ENCODE results near the gene C14orf93. TPM values are rescaled to one million over a fixed set of nuclear protein-coding genes. Genes with fewer than 3 reads are reported as not detected.

The C14orf93 gene
- total RNA-seq, 1 donor = 15.9 TPM

DNA sequence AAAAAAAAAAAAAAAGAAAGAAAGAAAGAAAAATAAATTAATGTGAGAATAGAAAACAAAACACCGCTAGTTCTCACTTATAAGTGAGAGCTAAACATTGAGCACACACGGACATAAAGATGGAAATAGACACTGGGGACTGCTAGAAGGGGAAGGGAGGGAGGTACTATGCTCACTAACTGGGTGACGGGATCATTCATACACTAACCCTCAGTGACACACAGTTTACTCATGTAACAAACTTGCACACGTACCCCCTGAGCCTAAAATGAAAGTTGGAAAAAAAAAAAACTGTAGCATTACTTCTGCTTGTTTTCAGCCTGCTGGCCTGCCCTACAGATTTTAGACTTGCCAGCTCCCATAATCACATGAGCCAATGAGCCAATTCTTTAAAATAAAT is 70.3 kb downstream of the C14orf93 start:
- Histone ChIP-seq H3K27me3 (ENCODE audit: insufficient read depth, low read length) (no peaks in the 10 kb centered on the region), H3K27ac (ENCODE audit: low read depth, low read length) (peak overlapping the region; percentile 56), H3K79me2 (ENCODE audit: insufficient read depth, low read length) (no peaks in the 10 kb centered on the region), H3K4me2 (ENCODE audit: insufficient read depth, low read length) (peak overlapping the region; percentile 63), H2AFZ (ENCODE audit: low read length) (peak overlapping the region; percentile 78), H3K36me3 (ENCODE audit: insufficient read depth, low read length) (no peaks in the 10 kb centered on the region), H3K4me1 (ENCODE audit: insufficient read depth, low read length) (no peaks in the 10 kb centered on the region), H4K20me1 (ENCODE audit: insufficient read depth, low read length) (no peaks in the 10 kb centered on the region), H3K4me3 (ENCODE audit: insufficient read depth, low read length) (no peak overlapping the region), H3K9me3 (ENCODE audit: low read depth, low read length) (no peaks in the 10 kb centered on the region)
- peak; percentile 84 for DNase-seq (ENCODE audit: insufficient read length, low spot score, missing footprints)
- TF ChIP-seq, protein P1, sequence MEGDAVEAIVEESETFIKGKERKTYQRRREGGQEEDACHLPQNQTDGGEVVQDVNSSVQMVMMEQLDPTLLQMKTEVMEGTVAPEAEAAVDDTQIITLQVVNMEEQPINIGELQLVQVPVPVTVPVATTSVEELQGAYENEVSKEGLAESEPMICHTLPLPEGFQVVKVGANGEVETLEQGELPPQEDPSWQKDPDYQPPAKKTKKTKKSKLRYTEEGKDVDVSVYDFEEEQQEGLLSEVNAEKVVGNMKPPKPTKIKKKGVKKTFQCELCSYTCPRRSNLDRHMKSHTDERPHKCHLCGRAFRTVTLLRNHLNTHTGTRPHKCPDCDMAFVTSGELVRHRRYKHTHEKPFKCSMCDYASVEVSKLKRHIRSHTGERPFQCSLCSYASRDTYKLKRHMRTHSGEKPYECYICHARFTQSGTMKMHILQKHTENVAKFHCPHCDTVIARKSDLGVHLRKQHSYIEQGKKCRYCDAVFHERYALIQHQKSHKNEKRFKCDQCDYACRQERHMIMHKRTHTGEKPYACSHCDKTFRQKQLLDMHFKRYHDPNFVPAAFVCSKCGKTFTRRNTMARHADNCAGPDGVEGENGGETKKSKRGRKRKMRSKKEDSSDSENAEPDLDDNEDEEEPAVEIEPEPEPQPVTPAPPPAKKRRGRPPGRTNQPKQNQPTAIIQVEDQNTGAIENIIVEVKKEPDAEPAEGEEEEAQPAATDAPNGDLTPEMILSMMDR (IDR thresholded peaks at IDR 0.05; ENCODE audit: extremely low read depth, low read depth, low read length) = no peak

Other genes starting within 250 kb of the C14orf93 start
- gene OXA1L, start 243.5 kb downstream of the C14orf93 start, total RNA-seq = 55.0 and 62.8 TPM in 2 replicates
- 4.3 and 4.7 TPM in 2 replicates for gene SLC7A7, start 194.7 kb downstream of the C14orf93 start, total RNA-seq
- gene MRPL52, start 180.3 kb downstream of the C14orf93 start, total RNA-seq = 20.3 and 31.5 TPM in 2 replicates
- gene MMP14, start 173.6 kb downstream of the C14orf93 start, total RNA-seq = 580 and 649 TPM in 2 replicates
- gene LRP10, start 138.4 kb downstream of the C14orf93 start, total RNA-seq = 147 and 164 TPM in 2 replicates
- gene REM2, start 126.9 kb downstream of the C14orf93 start, total RNA-seq = 0.29 and 0.36 TPM in 2 replicates
- 79.0 and 98.1 TPM in 2 replicates for gene RBM23, start 91.0 kb downstream of the C14orf93 start, total RNA-seq
- gene PRMT5, start 80.8 kb downstream of the C14orf93 start, total RNA-seq = 49.2 and 56.3 TPM in 2 replicates
- 43.4 and 46.9 TPM in 2 replicates for gene HAUS4, start 53.1 kb downstream of the C14orf93 start, total RNA-seq
- 63.9 and 74.9 TPM in 2 replicates for gene AJUBA, start 27.6 kb downstream of the C14orf93 start, total RNA-seq
- 162 and 164 TPM in 2 replicates for gene PSMB5, start 24.8 kb upstream of the C14orf93 start, total RNA-seq
- not detected in 2 replicates for gene PSMB11, start 32.1 kb upstream of the C14orf93 start, total RNA-seq
- gene CDH24, start 47.4 kb upstream of the C14orf93 start, total RNA-seq = 3.3 and 3.5 TPM in 2 replicates
- gene ACIN1, start 85.0 kb upstream of the C14orf93 start, total RNA-seq = 90.5 and 103 TPM in 2 replicates
- gene C14orf119, start 85.4 kb upstream of the C14orf93 start, total RNA-seq = 41.5 and 43.1 TPM in 2 replicates
- under 0.01 TPM in 1 of 2 replicates, not detected in the other for gene CIROP, start 94.8 kb upstream of the C14orf93 start, total RNA-seq
- gene CEBPE, start 109.1 kb upstream of the C14orf93 start, total RNA-seq = not detected in 2 replicates
- 4.3 and 10.9 TPM in 2 replicates for gene SLC7A8, start 173.5 kb upstream of the C14orf93 start, total RNA-seq
- not detected in 2 replicates for gene RNF212B, start 227.8 kb upstream of the C14orf93 start, total RNA-seq

Measured in osteoblast (primary cell).